Left ventricle myocardium superior (tissue), 1 donor: Measurements from ENCODE around the gene PLCB2. TPM values are rescaled to one million over a fixed set of nuclear protein-coding genes. Genes with fewer than 3 reads are reported as not detected.

Source experiments
- total RNA-seq: library from RNA; stranded (reverse); fragmentation: NEBNext Ultra II Directional; extraction: Animal tissue kit (Norgen Biotek cat#: 25700); gene quantifications from one replicate; pipeline ENCODE4 v1.2.1, GENCODE V29; 2021
- donor health status: DM: no; HTN: yes; CAD: no; lungs with severe emphysema.

PLCB2 gene
- total RNA-seq, 1 donor from 2014 or later = 7.5 TPM

Other genes starting within 250 kb of the PLCB2 start
- 3.2 TPM for gene BMF, start 199.1 kb downstream of the PLCB2 start, total RNA-seq
- gene BUB1B, start 146.9 kb downstream of the PLCB2 start, total RNA-seq = 1.7 TPM
- gene PAK6, start 68.9 kb downstream of the PLCB2 start, total RNA-seq = 11.1 TPM
- gene ANKRD63, start 24.9 kb downstream of the PLCB2 start, total RNA-seq = 1.0 TPM
- gene INAFM2, start 15.8 kb upstream of the PLCB2 start, total RNA-seq = 55.8 TPM
- 169 TPM for gene CCDC9B, start 33.0 kb upstream of the PLCB2 start, total RNA-seq
- gene PHGR1, start 43.1 kb upstream of the PLCB2 start, total RNA-seq = not detected
- 5.2 TPM for gene DISP2, start 50.3 kb upstream of the PLCB2 start, total RNA-seq
- 10.1 TPM for gene KNSTRN, start 74.8 kb upstream of the PLCB2 start, total RNA-seq
- gene IVD, start 97.9 kb upstream of the PLCB2 start, total RNA-seq = 97.2 TPM
- gene BAHD1, start 133.0 kb upstream of the PLCB2 start, total RNA-seq = 18.1 TPM
- 6.0 TPM for gene CHST14, start 163.0 kb upstream of the PLCB2 start, total RNA-seq